Adrenal gland (tissue), 12 donors: ENCODE measurements around the gene LRRC14B. TPM values are rescaled to one million over a fixed set of nuclear protein-coding genes. Genes with fewer than 3 reads are reported as not detected.
"Not testable (repeated sequence)": the region's sequence is repeated elsewhere in the genome, so short reads cannot be mapped to it uniquely, and the experiment has no call there.

ENCODE experiments used
- DNase-seq, 7 donors: peaks; one replicate each; pipeline ENCODE4 v3.0.0-alpha.2; 2019 to 2020
- H3K27ac ChIP-seq, 5 donors: fragments of 200-600 bp; sonication (generic) in 4 of 5; 1 replicate in 3 of 5; 2 replicates in 2 of 5; pipeline versions ENCODE4 v1.5.1 to v1.8.0; 2016 to 2020; ENCODE audit warnings: mild to moderate bottlenecking in 1 of 5
- H3K27me3 ChIP-seq: fragments of 200-600 bp; 2 replicates; pipeline ENCODE4 v1.8.0; 2021
- H3K36me3 ChIP-seq, 2 donors: fragments of 200-600 bp; replicated peaks in 1 of 2; 1 replicate in 1 of 2; 2 replicates in 1 of 2; pipeline versions ENCODE4 v1.5.1 to v1.8.0; 2018 to 2022
- H3K4me1 ChIP-seq, 2 donors: fragments of 200-600 bp; replicated peaks in 1 of 2; 1 replicate in 1 of 2; 2 replicates in 1 of 2; pipeline versions ENCODE4 v1.5.1 to v1.8.0; 2018 to 2021
- H3K4me3 ChIP-seq, 4 donors: fragments of 200-600 bp; sonication (generic) in 3 of 4; one replicate each; pipeline ENCODE4 v1.5.1; 2016 to 2018
- H3K9me3 ChIP-seq, 3 donors: fragments of 200-600 bp; sonication (generic) in 1 of 3; replicated peaks in 1 of 3; 1 replicate in 2 of 3; 2 replicates in 1 of 3; pipeline versions ENCODE4 v1.5.1 to v1.8.0; 2016 to 2021
- POLR2A ChIP-seq, 2 donors: fragments of 450-650 bp; IDR thresholded peaks; one replicate each; pipeline ENCODE4 v1.6.1; 2017; ENCODE audit warnings: antibody characterized with exemption in 2 of 2, mild to moderate bottlenecking in 2 of 2, moderate library complexity in 1 of 2
- WGBS, 4 donors: extraction: QIAGEN DNeasy Blood & Tissue Kit in 2 of 4; methylation state at CpG; one replicate each; pipeline versions ENCODE4 v1.1.5 to v1.1.7; 2013 to 2017; 5-methylcytosine and 5-hydroxymethylcytosine counted together
- intact Hi-C, 2 donors: fragments of 100-400 bp; cut with DNase I; formaldehyde crosslinking; loops; one replicate each; pipeline versions ENCODE4 v1.14.1 to v1.15.0; 2022 to 2023
- polyA plus RNA-seq, 3 donors: library from polyadenylated mRNA; stranded (reverse); fragments of 200-250 nt in 2 of 3; fragments of 350-450 nt in 1 of 3; fragmentation: Illumina TruSeq in 1 of 3; extraction: RNeasy Lipid Tissue Mini Kit (QIAGEN cat#74804) in 1 of 3; gene quantifications; one replicate each; pipeline ENCODE4 v1.2.3, GENCODE V29; 2013 to 2014
- total RNA-seq, 9 donors: library from RNA; depleted of rRNA in 4 of 9; stranded (reverse); fragments of >200 nt in 4 of 9; fragments of 120-200 nt in 1 of 9; fragmentation: NEBNext Ultra II Directional in 1 of 9; extraction: Animal tissue kit (Norgen Biotek cat#: 25700) in 1 of 9; gene quantifications; one replicate each; pipeline versions ENCODE4 v1.1.0 to v1.2.4, GENCODE V29; 2013 to 2023
- TF ChIP-seq, protein P1 (sequence below), 6 experiments: fragments of 450-650 bp in 4 of 6; fragments of 200-600 bp in 2 of 6; sonication (generic) in 1 of 6; IDR thresholded peaks; 1 replicate in 5 of 6; 2 replicates in 1 of 6; pipeline versions ENCODE4 v1.5.1 to v1.8.0; 2016 to 2021; ENCODE audit warnings: antibody characterized with exemption in 6 of 6, mild to moderate bottlenecking in 2 of 6, moderate library complexity in 1 of 6
- donor health status: healthy with polysubstance abuse.
- donor health status: Bipolar disorder and iron deficiency.
- donor health status: DM: yes; HTN: yes; CAD: no.
- donor health status: DM: no; HTN: no; CAD: no.
- donor health status: DM: no; HTN: no; CAD: no.
- donor health status: DM: yes; HTN: yes; CAD: no.

The LRRC14B gene
- total and polyA plus RNA-seq, 12 donors: 0.11 TPM; not detected in 11

DNA sequence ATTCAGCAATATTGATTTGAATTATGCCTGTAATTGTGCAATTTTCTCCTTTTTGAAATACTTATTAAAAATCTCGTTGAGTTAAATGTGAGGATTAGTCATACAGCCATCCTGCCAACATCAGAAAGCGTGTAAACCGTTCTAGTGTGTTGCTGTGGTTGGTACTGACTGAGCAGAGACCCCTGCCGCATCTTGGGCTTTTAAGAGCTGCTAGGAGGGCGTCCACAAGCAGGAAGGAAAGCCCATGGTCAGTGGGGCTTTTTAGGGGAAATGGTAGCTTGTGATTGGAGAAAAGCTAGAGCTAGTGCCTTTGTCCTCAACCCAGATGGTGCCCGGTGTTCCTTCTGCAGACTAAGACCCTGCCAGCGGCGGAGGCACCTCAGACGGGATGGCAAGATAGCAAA is 28.2 kb downstream of the LRRC14B start:
- Histone ChIP-seq H3K4me3 (peak overlapping the region in 2 of 4 donors; percentile 81 to 83), H3K27me3 (no peaks in the 10 kb centered on the region), H3K9me3 (no peaks in the 10 kb centered on the region), H3K4me1 (peaks cover 11 to 33% of the 10 kb centered on the region in 2 donors), H3K36me3 (peaks cover 0 to 8% of the 10 kb centered on the region in 2 donors), H3K27ac (peak overlapping the region in 4 of 5 donors; percentile 18 to 92 (median 90))
- intact Hi-C loops: no loop called here
- TF ChIP-seq, protein P1, sequence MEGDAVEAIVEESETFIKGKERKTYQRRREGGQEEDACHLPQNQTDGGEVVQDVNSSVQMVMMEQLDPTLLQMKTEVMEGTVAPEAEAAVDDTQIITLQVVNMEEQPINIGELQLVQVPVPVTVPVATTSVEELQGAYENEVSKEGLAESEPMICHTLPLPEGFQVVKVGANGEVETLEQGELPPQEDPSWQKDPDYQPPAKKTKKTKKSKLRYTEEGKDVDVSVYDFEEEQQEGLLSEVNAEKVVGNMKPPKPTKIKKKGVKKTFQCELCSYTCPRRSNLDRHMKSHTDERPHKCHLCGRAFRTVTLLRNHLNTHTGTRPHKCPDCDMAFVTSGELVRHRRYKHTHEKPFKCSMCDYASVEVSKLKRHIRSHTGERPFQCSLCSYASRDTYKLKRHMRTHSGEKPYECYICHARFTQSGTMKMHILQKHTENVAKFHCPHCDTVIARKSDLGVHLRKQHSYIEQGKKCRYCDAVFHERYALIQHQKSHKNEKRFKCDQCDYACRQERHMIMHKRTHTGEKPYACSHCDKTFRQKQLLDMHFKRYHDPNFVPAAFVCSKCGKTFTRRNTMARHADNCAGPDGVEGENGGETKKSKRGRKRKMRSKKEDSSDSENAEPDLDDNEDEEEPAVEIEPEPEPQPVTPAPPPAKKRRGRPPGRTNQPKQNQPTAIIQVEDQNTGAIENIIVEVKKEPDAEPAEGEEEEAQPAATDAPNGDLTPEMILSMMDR (IDR thresholded peaks at IDR 0.05): no peak
- no peak for TF ChIP-seq POLR2A (IDR thresholded peaks at IDR 0.05)
- DNase-seq: peak in 3 of 7 donors; percentile 27 to 34 (median 27)
- WGBS, 4 donors: 5 to 7% (median 6%) methylated on average over 9 of the region's 9 CpGs

GRCh38 chr5:219991-220390 is 28.7 kb downstream of the LRRC14B start:
- H3K27me3 ChIP-seq: no peaks in the 10 kb centered on the region
- TF ChIP-seq POLR2A (IDR thresholded peaks at IDR 0.05): peak in 1 of 2 donors; percentile 33
- TF ChIP-seq, protein P1 (IDR thresholded peaks at IDR 0.05): no peak
- WGBS, 4 donors: 8 to 15% (median 11%) methylated on average over 4 of the region's 4 CpGs
- peaks cover 8 to 30% of the 10 kb centered on the region in 2 donors for H3K4me1 ChIP-seq
- H3K36me3 ChIP-seq: peaks cover 0 to 14% of the 10 kb centered on the region in 2 donors
- peak overlapping the region in 2 of 4 donors; percentile 81 to 83 for H3K4me3 ChIP-seq
- intact Hi-C loops: no loop called here
- H3K27ac ChIP-seq: peak overlapping the region in 4 of 5 donors; percentile 18 to 92 (median 90)
- no peak for DNase-seq
- H3K9me3 ChIP-seq: no peaks in the 10 kb centered on the region

- H3K27ac ChIP-seq, H3K27me3 ChIP-seq, intact Hi-C loops, H3K9me3 ChIP-seq, DNase-seq, H3K4me3 ChIP-seq: not testable (repeated sequence)
- WGBS, 4 donors: 49 to 61% (median 50%) methylated on average over 5 to 6 of the region's 6 CpGs
- H3K36me3 ChIP-seq: peaks cover 0 to 45% of the 10 kb centered on the region in 2 donors
- peaks cover 0 to 24% of the 10 kb centered on the region in 2 donors for H3K4me1 ChIP-seq
These were observed 31.8 kb downstream of the LRRC14B start for GRCh38 chr5:222951-223715.

GRCh38 chr5:223791-224190 is 32.5 kb downstream of the LRRC14B start:
- Histone ChIP-seq H3K36me3 (peaks cover 0 to 51% of the 10 kb centered on the region in 2 donors), H3K4me1 (peaks cover 0 to 24% of the 10 kb centered on the region in 2 donors), H3K27ac (no peak overlapping the region), H3K9me3 (no peaks in the 10 kb centered on the region), H3K4me3 (no peak overlapping the region), H3K27me3 (no peaks in the 10 kb centered on the region)
- TF ChIP-seq POLR2A (IDR thresholded peaks at IDR 0.05): no peak
- TF ChIP-seq, protein P1 (IDR thresholded peaks at IDR 0.05): no peak
- 66 to 85% (median 81%) methylated on average over 6 of the region's 6 CpGs for WGBS, 4 donors
- DNase-seq: no peak
- intact Hi-C loops: no loop called here
